ENCODE data around the gene DENND5A.

GRCh38 chr11:9222654-9223053, 42.5 kb downstream of the DENND5A start:
- no peak for TF ChIP-seq TAF15 (IDR thresholded peaks at IDR 0.05; ENCODE audit: low read depth, low read length)
- no peak for TF ChIP-seq CREB1 (IDR thresholded peaks at IDR 0.05)
- TF ChIP-seq CREB1 (CRISPR knock-in tag; IDR thresholded peaks at IDR 0.05): no peak
- TF ChIP-seq ZNF134 (CRISPR knock-in tag; conservative IDR thresholded peaks at IDR 0.05): no peak
- TF ChIP-seq POLR2A (conservative IDR thresholded peaks at IDR 0.05): no peak
- TF ChIP-seq TEAD4 (IDR thresholded peaks at IDR 0.05; ENCODE audit: low read length): no peak
- TF ChIP-seq TEAD4 (CRISPR knock-in tag; IDR thresholded peaks at IDR 0.05; ENCODE audit: borderline replicate concordance): no peak
- TF ChIP-seq THRAP3 (IDR thresholded peaks at IDR 0.05; ENCODE audit: borderline replicate concordance): no peak
- no peak for TF ChIP-seq CTCF (IDR thresholded peaks at IDR 0.05 in 2 of 3, conservative IDR thresholded peaks at IDR 0.05 in 1 of 3; ENCODE audit: insufficient read depth in 2 of 3, low read depth in 1 of 3, low read length in 3 of 3)
- no peak for TF ChIP-seq REST (IDR thresholded peaks at IDR 0.05; ENCODE audit: borderline replicate concordance)
- TF ChIP-seq REST (CRISPR knock-in tag; IDR thresholded peaks at IDR 0.05; ENCODE audit: low read depth): no peak
- TF ChIP-seq ZNF785 (CRISPR knock-in tag; IDR thresholded peaks at IDR 0.05): no peak
- no peak for TF ChIP-seq ETV5 (CRISPR knock-in tag; IDR thresholded peaks at IDR 0.05; ENCODE audit: low read depth)
- no peak for TF ChIP-seq ZNF280B (CRISPR knock-in tag; IDR thresholded peaks at IDR 0.05)
- TF ChIP-seq NBN (IDR thresholded peaks at IDR 0.05; ENCODE audit: low read depth): no peak
- TF ChIP-seq PRPF4 (IDR thresholded peaks at IDR 0.05; ENCODE audit: insufficient read depth, low read depth, low read length, poor library complexity, severe bottlenecking): no peak
